PFSK-1 (cell line): ENCODE results near the gene ELMO3.
A peak's percentile ranks its signal among the peaks of the same experiment; 100 is the strongest.

ENCODE experiments used
- FOXP2 ChIP-seq: optimal IDR thresholded peaks from 2 replicates; pipeline ENCODE3; 2011; ENCODE audit warnings: borderline replicate concordance, control low read depth, inconsistent platforms; ENCODE audit not compliant: insufficient read depth; ENCODE audit errors: extremely low read length, extremely low read depth
- POLR2AphosphoS5 ChIP-seq: IDR thresholded peaks from 2 replicates; pipeline ENCODE4 v1.6.1; 2012; ENCODE audit warnings: low read depth, mild to moderate bottlenecking, control low read depth, low read length, moderate library complexity
- REST ChIP-seq, 2 experiments: IDR thresholded peaks; 2 replicates each; pipeline versions ENCODE4 v1.6.1 to v1.8.0; 2011 to 2012; ENCODE audit warnings: low read depth in 2 of 2, low read length in 2 of 2, control low read depth in 1 of 2, inconsistent platforms in 1 of 2, mild to moderate bottlenecking in 1 of 2, moderate library complexity in 1 of 2; ENCODE audit not compliant: insufficient read depth in 1 of 2
- SIN3A ChIP-seq: IDR thresholded peaks from 2 replicates; pipeline ENCODE4 v1.6.1; 2012; ENCODE audit warnings: mild to moderate bottlenecking, low read length, moderate library complexity, borderline replicate concordance; ENCODE audit not compliant: insufficient read depth
- TAF1 ChIP-seq: IDR thresholded peaks from 2 replicates; pipeline ENCODE4 v1.6.1; 2012; ENCODE audit warnings: low read length, control low read depth, borderline replicate concordance; ENCODE audit not compliant: insufficient read depth

The ELMO3 gene

GRCh38 chr16:67242138-67242730 lies 43.3 kb downstream of the ELMO3 start:
- TF ChIP-seq POLR2AphosphoS5 (no peak), SIN3A (no peak)

- no peak for TF ChIP-seq FOXP2
- TF ChIP-seq SIN3A = no peak
- TF ChIP-seq TAF1 = no peak
- no peak for TF ChIP-seq REST (IDR thresholded peaks at IDR 0.05; ENCODE audit: insufficient read depth in 1 of 2, low read depth in 2 of 2, low read length in 2 of 2)
- no peak for TF ChIP-seq POLR2AphosphoS5
These were observed 44.5 kb downstream of the ELMO3 start for GRCh38 chr16:67243481-67243880.

- TF ChIP-seq SIN3A (no peak), FOXP2 (no peak), TAF1 (no peak), POLR2AphosphoS5 (no peak), REST (IDR thresholded peaks at IDR 0.05; ENCODE audit: insufficient read depth in 1 of 2, low read depth in 2 of 2, low read length in 2 of 2) (no peak)
These were observed 45.7 kb downstream of the ELMO3 start for GRCh38 chr16:67244387-67245185.

GRCh38 chr16:67245186-67245585 lies 46.3 kb downstream of the ELMO3 start:
- TF ChIP-seq POLR2AphosphoS5 = no peak
- TF ChIP-seq REST (IDR thresholded peaks at IDR 0.05; ENCODE audit: insufficient read depth in 1 of 2, low read depth in 2 of 2, low read length in 2 of 2) = no peak
- no peak for TF ChIP-seq SIN3A
- TF ChIP-seq FOXP2 = no peak
- TF ChIP-seq TAF1 = no peak

GRCh38 chr16:67245674-67246080 lies 46.7 kb downstream of the ELMO3 start:
- TF ChIP-seq TAF1 (no peak), FOXP2 (peak; percentile 5), SIN3A (no peak), REST (IDR thresholded peaks at IDR 0.05; ENCODE audit: insufficient read depth in 1 of 2, low read depth in 2 of 2, low read length in 2 of 2) (no peak)
